Activated CD4-positive, alpha-beta T cell treated with anti-CD3 and anti-CD28 coated beads for 4 hours (primary cell): ENCODE results near the gene ZNF366.

Experiments
- DNase-seq, 2 donors: peaks; one replicate each; pipeline ENCODE4 v3.0.0-alpha.2; 2020

ZNF366 gene

DNA sequence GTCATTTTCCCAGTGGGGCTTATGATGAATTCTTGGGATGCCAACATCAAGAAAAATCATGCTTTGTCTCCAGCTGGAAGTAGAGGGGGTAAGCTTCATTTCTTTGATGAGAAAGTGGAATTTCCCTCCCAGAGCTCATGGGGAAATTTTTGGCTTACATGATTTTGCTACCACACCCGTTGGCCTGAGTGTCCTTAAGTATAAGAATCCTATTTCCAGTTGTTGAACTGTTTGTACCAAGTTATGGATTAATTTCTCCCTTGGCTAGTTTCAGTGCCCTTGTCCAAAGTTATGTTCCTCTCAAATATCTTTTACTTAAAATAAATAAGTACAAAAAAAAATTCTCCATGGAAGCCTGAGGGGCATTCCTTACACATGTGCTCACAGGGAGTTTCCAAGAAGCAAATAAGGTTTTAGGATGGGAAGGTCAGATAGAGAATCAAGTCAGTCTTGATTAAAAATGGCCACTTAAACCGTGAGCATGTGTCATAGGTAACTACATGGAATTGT is 104.8 kb downstream of the ZNF366 start:
- no peak for DNase-seq

- no peak for DNase-seq
Measured at GRCh38 chr5:72400950-72401349, 106.3 kb downstream of the ZNF366 start.

- no peak for DNase-seq
Measured at GRCh38 chr5:72397836-72398235, 109.4 kb downstream of the ZNF366 start.

DNA sequence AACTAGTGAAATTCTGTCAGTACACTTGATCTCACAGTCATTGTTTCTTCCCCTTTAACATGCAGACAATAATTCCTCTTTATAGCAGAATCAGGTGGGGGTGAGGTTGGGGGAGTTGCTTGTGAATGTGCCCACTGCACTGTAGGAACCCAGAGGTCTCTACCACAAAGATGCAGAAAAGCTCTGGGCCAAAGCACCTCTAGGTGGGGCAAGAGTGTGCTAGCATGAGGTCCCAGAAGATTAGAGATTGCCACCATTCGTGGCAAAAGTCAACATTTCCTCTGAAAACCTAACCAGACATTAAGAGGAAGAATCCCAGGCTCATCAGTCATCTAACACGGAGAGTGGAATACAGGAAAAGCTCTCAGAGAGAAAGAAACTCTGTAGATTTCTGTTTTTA is 112.5 kb downstream of the ZNF366 start:
- DNase-seq, result no peak

GRCh38 chr5:72393052-72393451 is 114.2 kb downstream of the ZNF366 start:
- DNase-seq, result no peak
